ENCODE data around the gene CDH20. TPM values are rescaled to one million over a fixed set of nuclear protein-coding genes. Genes with fewer than 3 reads are reported as not detected.

The CDH20 gene
- total RNA-seq, 1 experiment from 2014 or later = not detected

DNA sequence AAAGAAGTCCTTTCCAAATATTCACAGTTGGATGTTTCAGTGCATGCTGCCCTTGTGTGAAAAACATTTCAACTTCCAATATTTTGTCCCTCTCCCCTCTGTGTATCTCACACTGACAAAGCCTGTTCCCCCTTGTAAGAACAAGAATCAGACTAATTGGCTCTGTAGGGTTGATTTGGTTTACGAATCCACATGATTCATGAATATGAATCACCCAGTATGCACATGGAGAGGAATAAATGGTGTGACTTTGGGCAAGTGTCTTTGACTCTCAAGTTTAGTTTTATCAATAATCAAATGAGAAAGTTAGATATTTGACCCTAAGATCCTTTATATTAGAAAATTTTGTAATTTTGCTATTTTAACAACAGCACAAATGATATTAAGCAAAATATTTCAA lies 9.3 kb upstream of the CDH20 start:
- ChIA-PET RAD21 (ENCODE audit: low non-redundant PET in 1 of 2, low total read pairs in 2 of 2, uncharacterized antibody in 2 of 2, unreplicated experiment in 2 of 2) (no interaction called here), CTCF (interaction anchor here (1.2 kb wide), 1 partner anchor 179 kb away, joined by 4 read pairs; no protein-coding TSS in a partner anchor), POLR2A (no interaction called here)
- no peak overlapping the region for H3K27ac ChIP-seq (ENCODE audit: low read depth, low read length)
- TF ChIP-seq CTCF (IDR thresholded peaks at IDR 0.05 in 2 of 3, conservative IDR thresholded peaks at IDR 0.05 in 1 of 3; ENCODE audit: borderline replicate concordance in 1 of 3, insufficient read depth in 1 of 3, low read depth in 2 of 3, low read length in 2 of 3) (no peak), ZFX (IDR thresholded peaks at IDR 0.05) (no peak), ZNF274 (IDR thresholded peaks at IDR 0.05; ENCODE audit: low read depth, low read length) (no peak), FOSL1 (IDR thresholded peaks at IDR 0.05; ENCODE audit: low read depth) (no peak), SRF (IDR thresholded peaks at IDR 0.05; ENCODE audit: low read depth) (no peak), EZH2 (IDR thresholded peaks at IDR 0.05) (no peak), SP1 (IDR thresholded peaks at IDR 0.05; ENCODE audit: low read depth) (no peak), MAX (IDR thresholded peaks at IDR 0.05) (no peak), ELF1 (IDR thresholded peaks at IDR 0.05; ENCODE audit: borderline replicate concordance, low read depth) (no peak)
- TF ChIP-seq, protein P1, sequence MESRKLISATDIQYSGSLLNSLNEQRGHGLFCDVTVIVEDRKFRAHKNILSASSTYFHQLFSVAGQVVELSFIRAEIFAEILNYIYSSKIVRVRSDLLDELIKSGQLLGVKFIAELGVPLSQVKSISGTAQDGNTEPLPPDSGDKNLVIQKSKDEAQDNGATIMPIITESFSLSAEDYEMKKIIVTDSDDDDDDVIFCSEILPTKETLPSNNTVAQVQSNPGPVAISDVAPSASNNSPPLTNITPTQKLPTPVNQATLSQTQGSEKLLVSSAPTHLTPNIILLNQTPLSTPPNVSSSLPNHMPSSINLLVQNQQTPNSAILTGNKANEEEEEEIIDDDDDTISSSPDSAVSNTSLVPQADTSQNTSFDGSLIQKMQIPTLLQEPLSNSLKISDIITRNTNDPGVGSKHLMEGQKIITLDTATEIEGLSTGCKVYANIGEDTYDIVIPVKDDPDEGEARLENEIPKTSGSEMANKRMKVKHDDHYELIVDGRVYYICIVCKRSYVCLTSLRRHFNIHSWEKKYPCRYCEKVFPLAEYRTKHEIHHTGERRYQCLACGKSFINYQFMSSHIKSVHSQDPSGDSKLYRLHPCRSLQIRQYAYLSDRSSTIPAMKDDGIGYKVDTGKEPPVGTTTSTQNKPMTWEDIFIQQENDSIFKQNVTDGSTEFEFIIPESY (IDR thresholded peaks at IDR 0.05; ENCODE audit: extremely low read depth, insufficient replicate concordance, low read length) = no peak
- no peak overlapping the region for H3K9ac ChIP-seq (ENCODE audit: low read length)
- ATAC-seq (no peak), DNase-seq (ENCODE audit: low read depth, low spot score) (no peak)
- H3K4me2 ChIP-seq (ENCODE audit: low read length) = no peak overlapping the region
- H3K9me3 ChIP-seq (ENCODE audit: control insufficient read depth in 1 of 2, insufficient read depth in 1 of 2, low read depth in 1 of 2, low read length in 2 of 2) = no peaks in the 10 kb centered on the region
- no peak overlapping the region for H2AFZ ChIP-seq (ENCODE audit: low read depth, low read length, poor library complexity, severe bottlenecking)
- no peaks in the 10 kb centered on the region for H4K20me1 ChIP-seq (ENCODE audit: insufficient read depth)
- no TSS peak for BruUV-seq (replicated peaks)
- intact Hi-C loops (cut with micrococcal nuclease) = loop anchor here (10.0 kb wide), 1 partner anchor 1339 kb away; no protein-coding TSS in a partner anchor
- H3K36me3 ChIP-seq (ENCODE audit: control insufficient read depth in 1 of 2, insufficient read depth in 2 of 2, low read length in 2 of 2) = no peaks in the 10 kb centered on the region
- H3K4me1 ChIP-seq (ENCODE audit: control insufficient read depth in 1 of 2, insufficient read depth in 2 of 2, low read length in 2 of 2) = no peaks in the 10 kb centered on the region
- no peaks in the 10 kb centered on the region for H3K9me2 ChIP-seq (ENCODE audit: insufficient read depth)
- no peaks in the 10 kb centered on the region for H3K27me3 ChIP-seq (ENCODE audit: insufficient read depth, low read length)
- no peak overlapping the region for H3K4me3 ChIP-seq (replicated peaks in 1 of 2; ENCODE audit: low read depth in 1 of 2, low read length in 2 of 2)
- no peaks in the 10 kb centered on the region for H3K79me2 ChIP-seq (ENCODE audit: insufficient read depth, low read length)
